AG09309 (cell line): ENCODE data around the gene HPS6.
A peak's percentile ranks its signal among the peaks of the same experiment; 100 is the strongest.

Experiments used
- DNase-seq: peaks from one replicate; pipeline ENCODE4 v3.0.0-alpha.2; 2010; ENCODE audit warnings: low read depth
- H3K4me3 ChIP-seq: 2 replicates; pipeline ENCODE4 v1.5.1; 2011; ENCODE audit warnings: mild to moderate bottlenecking, low read depth, low read length, moderate library complexity; ENCODE audit not compliant: control insufficient read depth
- TF ChIP-seq, protein P1 (sequence below): IDR thresholded peaks from 2 replicates; pipeline ENCODE4 v1.5.1; 2011; ENCODE audit warnings: mild to moderate bottlenecking, low read depth, low read length, inconsistent platforms; ENCODE audit not compliant: insufficient read depth, control insufficient read depth; ENCODE audit errors: missing control alignments

HPS6 gene

DNA sequence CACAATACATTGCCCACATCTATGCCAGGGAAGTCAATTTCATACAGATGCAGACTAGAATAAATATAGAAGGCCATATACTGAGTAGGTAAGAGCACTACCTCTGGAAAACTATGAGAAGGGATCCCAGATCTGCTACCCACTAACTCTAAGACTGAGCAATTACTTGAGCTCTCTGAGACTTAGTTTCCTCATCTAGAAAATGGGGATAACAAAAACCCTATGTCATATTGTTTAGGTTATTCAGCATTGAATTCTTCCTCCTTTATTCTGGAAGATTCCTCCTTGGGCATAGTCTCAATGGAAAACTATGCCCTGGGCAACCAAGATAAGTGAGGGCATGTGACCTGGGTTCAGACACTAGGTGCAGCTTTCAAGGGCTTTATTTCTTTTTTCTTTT is 5.2 kb upstream of the HPS6 start:
- DNase-seq = no peak
- TF ChIP-seq, protein P1, sequence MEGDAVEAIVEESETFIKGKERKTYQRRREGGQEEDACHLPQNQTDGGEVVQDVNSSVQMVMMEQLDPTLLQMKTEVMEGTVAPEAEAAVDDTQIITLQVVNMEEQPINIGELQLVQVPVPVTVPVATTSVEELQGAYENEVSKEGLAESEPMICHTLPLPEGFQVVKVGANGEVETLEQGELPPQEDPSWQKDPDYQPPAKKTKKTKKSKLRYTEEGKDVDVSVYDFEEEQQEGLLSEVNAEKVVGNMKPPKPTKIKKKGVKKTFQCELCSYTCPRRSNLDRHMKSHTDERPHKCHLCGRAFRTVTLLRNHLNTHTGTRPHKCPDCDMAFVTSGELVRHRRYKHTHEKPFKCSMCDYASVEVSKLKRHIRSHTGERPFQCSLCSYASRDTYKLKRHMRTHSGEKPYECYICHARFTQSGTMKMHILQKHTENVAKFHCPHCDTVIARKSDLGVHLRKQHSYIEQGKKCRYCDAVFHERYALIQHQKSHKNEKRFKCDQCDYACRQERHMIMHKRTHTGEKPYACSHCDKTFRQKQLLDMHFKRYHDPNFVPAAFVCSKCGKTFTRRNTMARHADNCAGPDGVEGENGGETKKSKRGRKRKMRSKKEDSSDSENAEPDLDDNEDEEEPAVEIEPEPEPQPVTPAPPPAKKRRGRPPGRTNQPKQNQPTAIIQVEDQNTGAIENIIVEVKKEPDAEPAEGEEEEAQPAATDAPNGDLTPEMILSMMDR = no peak
- H3K4me3 ChIP-seq = no peak overlapping the region

DNA sequence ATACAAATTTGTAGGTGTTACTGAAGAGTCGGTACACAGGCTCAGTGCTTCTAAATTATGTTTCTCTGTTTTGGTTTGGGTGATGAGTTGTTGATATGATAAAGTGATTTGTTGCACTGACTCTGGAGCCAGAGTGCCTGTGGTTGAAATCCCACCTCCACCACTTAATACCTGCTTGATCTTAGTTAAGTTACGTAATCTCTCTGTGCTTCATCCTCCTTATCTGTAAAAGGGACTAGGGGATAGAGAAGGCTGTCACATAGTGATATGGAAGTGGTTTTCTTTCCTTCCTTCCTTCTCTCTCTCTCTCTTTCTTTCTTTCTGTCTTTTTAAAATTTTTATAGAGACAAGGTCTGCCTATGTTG is 664 bp upstream of the HPS6 start:
- TF ChIP-seq, protein P1 = no peak
- no peak for DNase-seq

DNA sequence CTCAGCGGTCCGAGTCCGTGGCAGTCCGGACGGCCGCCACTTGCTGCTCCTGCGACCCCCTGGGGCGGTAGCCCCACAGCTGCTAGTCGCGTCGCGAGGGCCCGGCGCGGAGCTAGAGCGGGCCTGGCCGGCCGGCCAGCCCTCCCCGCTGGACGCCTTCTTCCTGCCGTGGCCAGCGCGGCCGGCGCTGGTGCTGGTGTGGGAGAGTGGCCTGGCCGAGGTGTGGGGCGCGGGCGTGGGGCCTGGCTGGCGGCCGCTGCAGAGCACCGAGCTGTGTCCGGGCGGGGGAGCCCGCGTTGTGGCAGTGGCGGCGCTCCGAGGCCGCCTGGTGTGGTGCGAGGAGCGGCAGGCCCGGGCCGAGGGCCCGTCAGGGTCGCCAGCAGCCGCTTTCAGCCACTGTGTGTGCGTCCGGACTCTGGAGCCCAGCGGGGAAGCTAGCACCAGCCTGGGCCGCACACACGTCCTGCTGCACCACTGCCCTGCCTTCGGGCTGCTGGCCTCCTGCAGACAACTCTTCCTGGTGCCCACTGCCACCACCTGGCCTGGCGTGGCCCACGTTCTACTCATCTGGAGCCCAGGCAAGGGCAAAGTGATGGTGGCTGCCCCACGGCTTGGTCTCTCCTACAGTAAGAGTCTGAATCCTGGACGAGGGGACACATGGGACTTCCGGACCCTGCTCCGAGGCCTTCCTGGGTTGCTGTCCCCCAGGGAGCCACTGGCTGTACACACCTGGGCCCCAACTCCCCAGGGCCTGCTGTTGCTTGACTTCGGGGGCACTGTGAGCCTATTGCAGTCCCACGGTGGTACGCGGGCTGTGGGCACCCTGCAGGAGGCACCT is 631 bp downstream of the HPS6 start:
- no peak for DNase-seq
- TF ChIP-seq, protein P1 = no peak
- H3K4me3 ChIP-seq = peak overlapping the region; percentile 56

More for the DNA sequence above, 664 bp upstream of the HPS6 start:
- peak overlapping the region; percentile 31; the same call in 1 of the 2 replicates for H3K4me3 ChIP-seq

DNA sequence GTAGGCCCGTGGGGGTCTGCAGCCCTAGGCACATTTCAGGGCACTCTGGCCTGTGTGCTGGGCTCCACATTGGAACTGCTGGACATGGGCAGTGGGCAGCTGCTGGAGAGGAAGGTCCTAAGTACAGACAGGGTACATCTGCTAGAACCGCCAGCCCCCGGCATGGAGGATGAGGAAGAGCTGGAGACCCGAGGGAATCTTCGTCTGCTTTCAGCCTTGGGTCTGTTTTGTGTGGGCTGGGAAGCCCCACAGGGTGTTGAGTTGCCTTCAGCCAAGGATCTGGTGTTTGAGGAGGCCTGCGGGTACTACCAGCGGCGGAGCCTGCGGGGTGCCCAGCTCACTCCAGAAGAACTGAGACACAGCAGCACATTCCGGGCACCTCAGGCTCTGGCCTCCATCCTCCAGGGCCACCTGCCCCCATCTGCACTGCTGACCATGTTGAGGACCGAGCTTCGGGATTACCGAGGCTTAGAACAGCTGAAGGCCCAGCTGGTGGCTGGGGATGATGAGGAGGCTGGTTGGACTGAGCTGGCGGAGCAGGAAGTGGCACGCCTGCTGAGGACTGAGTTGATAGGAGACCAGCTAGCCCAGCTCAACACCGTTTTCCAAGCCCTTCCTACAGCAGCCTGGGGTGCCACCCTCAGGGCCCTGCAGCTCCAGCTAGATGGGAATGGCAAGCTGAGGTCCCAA is 1.4 kb downstream of the HPS6 start:
- H3K4me3 ChIP-seq = peak overlapping the region; percentile 56
- TF ChIP-seq, protein P1 = no peak
- DNase-seq = no peak

DNA sequence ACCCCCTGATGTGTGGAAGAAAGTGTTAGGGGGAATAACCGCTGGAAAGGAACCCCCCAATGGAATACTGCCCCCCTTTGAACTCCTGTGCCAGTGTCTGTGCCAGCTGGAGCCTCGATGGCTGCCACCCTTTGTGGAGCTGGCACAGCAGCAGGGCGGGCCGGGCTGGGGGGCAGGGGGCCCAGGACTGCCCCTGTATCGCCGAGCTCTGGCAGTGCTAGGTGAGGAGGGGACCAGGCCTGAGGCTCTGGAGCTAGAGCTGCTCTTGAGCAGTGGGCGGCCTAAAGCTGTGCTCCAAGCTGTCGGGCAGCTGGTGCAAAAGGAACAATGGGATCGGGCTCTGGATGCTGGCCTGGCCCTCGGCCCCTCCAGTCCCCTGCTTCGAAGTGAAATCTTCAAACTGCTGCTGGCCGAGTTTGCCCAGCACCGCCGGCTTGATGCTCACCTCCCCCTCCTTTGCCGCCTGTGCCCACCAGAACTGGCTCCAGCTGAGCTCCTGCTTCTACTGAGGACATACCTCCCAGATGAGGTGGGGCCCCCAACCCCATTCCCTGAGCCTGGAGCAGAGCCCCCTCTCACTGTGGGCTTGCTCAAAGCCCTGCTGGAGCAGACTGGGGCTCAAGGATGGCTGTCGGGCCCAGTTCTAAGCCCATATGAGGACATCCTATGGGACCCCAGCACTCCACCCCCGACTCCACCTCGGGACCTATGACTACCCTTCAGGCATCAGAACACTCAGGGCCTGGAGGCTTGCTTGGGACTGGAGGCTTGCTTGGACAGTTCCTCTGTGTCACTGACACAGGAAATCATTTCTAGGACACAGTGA is 2.2 kb downstream of the HPS6 start:
- TF ChIP-seq, protein P1 = no peak
- H3K4me3 ChIP-seq = no peak overlapping the region

DNA sequence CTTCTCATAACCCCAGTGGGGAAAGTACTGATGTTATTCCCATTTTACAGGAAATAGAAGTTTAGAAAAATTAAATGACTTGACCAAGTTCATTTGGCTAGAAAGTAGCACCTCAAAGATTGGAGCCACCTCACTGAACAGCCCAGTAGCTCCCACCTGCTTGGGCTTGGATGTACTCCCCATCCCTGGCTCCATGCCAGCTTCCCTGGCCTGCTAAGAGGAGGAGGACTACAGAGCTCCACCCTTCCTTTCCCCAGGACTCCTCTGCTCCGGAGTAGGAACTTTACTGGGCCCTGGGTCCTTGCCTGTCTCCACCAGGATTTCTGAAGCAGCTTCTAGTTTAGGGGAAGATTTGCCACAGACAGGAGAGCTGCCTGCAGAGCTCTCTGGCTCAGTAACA is 3.1 kb downstream of the HPS6 start:
- no peak for DNase-seq
- H3K4me3 ChIP-seq = no peak overlapping the region
- TF ChIP-seq, protein P1 = no peak

More for the DNA sequence above, 2.2 kb downstream of the HPS6 start:
- no peak for DNase-seq
